Skeletal muscle cell (primary cell): Measurements from ENCODE around the gene SLC9A3.
"Not testable (repeated sequence)": the region's sequence is repeated elsewhere in the genome, so short reads cannot be mapped to it uniquely, and the experiment has no call there.

Source experiments
- DNase-seq: peaks from one replicate; pipeline ENCODE4 v3.0.0-alpha.2; 2010; ENCODE audit warnings: low read depth
- H3K4me3 ChIP-seq: 2 replicates; pipeline ENCODE4 v1.5.1; 2011; ENCODE audit warnings: low read depth, mild to moderate bottlenecking, control low read depth, low read length, moderate library complexity

Gene SLC9A3

DNA sequence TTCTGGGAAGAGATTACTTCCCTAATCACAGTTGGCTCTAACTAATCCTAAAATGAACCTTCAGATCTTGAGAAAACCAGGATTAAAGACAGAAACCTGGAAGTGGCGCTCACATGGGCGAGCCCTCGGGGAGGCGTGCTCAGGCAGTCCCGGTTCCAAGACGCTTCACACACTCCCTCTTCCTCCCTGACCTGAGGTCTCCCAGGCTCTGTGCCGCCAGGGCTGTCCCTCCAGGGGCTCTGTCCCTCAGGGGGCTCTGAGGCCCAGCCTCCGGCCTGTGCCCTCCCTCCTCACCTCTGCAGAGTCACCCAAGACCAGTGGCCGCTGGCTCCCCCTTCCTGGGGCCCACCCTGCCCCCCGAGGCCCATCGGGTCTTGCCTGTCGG lies 10.2 kb downstream of the SLC9A3 start:
- no peak for DNase-seq
- H3K4me3 ChIP-seq: no peak overlapping the region

DNA sequence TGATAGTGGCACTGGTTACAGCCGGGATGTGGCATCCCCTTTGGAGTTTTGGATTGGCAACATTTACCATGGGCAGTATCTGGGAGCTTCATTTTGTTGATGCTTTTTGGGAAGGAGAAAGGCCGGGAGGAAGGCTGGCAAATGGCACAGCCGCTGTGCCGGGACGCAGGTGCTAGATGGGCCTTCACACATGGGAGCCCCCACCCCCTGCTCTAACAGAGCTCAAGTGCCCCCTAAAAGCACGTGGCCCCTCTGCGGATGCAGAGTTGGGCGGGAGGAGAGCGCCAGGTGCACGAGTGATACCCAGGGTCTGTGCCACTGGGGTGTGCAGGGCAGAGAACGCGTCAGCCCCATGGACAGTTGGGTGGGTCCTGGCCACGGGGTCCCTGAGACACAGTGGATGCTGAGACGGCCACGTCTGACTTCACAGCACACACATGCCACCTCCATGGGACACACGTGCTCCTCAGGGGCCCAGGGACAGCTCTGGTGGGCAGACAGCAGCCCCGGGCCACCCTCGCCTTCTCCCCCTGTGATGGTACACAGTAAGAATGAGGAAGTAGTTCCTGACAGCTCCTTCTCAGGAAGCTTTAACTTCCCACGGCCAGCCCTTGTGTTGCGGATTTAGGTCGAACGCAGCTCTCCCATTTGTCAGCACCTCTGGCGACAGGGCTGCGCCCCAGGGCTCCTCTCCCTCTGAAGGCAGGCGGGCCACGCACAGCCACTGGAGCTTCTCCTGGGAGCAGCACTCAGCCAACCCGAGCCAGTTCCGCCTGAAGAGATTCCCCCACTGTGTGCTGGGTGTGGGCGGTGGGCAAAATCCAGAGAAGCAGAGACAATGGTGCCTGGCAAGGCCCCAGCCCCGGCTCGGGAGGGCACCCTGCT lies 10.8 kb downstream of the SLC9A3 start:
- DNase-seq: no peak
- H3K4me3 ChIP-seq: no peak overlapping the region

DNA sequence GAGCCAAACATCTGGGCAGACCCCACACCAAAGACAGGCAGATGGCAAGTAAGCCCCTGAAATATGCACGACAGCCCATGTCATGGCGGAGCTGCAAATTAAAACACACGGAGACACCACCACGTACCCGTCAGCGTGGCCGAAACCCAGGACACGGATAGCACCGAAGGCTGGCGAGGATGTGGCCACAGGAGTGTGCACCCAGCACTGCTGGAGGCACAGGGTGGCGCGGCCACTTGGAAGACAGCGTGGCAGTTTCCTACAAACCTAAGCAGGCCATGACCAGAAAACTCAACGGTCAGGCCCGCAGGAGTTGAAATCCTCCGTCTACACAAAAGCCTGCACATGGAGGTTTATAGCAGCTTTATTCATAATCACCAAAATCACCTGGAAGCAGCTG lies 12.8 kb downstream of the SLC9A3 start:
- no peak for DNase-seq

DNA sequence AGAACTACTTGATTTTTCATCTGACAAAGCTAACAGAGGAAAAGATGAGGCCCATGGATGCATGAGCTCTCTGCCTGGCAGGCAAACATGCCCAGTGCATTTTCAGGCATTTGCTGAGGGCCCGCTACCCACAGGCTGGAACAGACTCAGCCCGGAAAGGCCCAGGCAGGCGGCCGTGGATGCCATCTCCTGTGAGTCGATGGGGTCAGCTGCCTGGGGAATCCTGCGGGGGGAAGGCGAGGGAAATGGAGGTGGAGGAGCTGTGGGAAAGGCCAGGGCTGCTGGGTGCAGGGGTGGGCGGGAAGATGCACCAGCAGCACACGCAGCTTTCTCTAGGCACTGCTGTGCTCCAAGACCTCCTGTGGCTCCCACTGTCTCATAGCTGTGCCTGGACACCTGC lies 13.7 kb downstream of the SLC9A3 start:
- no peak overlapping the region for H3K4me3 ChIP-seq
- no peak for DNase-seq

More for the DNA sequence above, 12.8 kb downstream of the SLC9A3 start:
- no peak overlapping the region for H3K4me3 ChIP-seq

DNA sequence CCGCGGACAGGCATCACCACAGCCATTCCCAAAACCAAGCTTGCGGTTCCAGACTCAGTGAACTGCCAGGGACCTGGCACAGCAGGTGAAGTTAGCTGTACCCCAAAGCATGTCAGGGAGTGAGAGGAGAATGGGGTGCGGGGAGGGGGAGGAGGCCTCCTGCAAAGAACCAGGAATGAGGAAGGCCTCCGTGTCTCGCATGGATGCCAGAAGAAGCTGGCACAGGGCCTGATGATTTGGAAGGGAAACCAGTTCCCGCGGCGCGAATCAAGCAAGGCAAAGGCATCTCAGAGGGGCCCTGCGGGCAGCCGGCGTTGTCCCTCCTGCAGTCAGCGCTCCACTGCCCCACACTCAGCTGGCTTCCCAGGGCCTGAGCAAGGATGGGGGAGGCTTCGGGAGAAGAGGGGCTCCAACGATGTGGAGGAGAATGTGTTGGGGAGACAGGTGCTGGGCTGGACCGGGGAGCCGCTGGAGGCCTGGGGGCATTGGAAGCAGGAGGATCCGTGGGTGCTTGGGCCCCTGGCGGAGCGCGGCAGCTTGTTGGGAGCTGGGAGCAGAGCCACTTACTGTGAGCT lies 14.6 kb downstream of the SLC9A3 start:
- DNase-seq: no peak

DNA sequence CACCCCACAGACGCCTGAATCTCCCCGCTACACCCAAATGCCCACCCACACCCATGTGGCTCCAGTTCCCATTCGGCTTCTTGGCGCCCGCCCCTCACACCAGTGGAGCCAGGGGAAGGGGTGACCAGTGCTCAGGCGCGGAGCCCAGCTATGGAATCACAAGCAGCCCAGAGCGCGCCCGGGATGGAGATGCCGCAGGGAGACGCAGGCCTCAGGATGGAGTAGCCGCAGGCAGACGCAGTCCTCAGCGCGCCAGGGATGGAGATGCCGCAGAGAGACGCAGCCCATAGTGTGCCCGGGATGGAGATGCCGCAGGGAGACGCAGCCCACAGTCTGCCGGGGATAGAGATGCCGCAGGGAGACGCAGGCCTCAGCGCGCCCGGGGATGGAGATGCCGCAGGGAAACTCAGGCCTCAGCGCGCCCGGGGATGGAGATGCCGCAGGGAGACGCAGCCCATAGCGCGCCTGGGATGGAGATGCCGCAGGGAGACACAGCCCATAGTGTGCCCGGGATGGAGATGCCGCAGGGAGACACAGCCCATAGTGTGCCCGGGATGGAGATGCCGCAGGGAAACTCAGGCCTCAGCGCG lies 16.2 kb downstream of the SLC9A3 start:
- DNase-seq, H3K4me3 ChIP-seq: not testable (repeated sequence)

More for the DNA sequence above, 14.6 kb downstream of the SLC9A3 start:
- H3K4me3 ChIP-seq: no peak overlapping the region

DNA sequence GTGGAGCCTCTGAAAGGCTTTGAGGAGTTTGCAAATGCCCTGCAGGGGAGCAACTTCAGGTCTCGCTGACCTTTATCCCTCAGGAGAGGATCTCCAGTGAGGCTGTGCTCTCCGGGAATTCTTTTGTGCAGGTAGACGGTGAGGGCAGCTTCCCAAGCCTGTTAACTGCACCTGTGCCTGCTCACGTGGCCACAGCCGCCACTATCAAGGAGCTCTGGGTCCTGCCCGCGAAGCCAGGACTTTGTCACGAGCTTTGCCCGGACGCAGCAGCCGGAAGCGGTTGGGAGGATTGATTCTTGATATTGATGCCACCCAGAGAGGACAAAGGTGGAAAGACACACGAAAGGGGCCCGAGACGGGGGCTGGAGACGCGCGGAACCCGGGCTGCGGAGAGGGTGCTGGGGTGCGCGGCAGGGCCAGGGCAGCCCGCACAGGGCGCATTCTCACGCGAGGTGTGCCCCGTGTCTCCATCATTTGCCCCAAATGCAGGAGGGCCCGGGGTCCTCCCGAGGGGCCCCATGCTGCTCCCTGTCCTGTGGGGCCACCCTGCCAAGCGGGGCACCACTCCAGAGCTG lies 18.2 kb downstream of the SLC9A3 start:
- no peak overlapping the region for H3K4me3 ChIP-seq
- DNase-seq: no peak

DNA sequence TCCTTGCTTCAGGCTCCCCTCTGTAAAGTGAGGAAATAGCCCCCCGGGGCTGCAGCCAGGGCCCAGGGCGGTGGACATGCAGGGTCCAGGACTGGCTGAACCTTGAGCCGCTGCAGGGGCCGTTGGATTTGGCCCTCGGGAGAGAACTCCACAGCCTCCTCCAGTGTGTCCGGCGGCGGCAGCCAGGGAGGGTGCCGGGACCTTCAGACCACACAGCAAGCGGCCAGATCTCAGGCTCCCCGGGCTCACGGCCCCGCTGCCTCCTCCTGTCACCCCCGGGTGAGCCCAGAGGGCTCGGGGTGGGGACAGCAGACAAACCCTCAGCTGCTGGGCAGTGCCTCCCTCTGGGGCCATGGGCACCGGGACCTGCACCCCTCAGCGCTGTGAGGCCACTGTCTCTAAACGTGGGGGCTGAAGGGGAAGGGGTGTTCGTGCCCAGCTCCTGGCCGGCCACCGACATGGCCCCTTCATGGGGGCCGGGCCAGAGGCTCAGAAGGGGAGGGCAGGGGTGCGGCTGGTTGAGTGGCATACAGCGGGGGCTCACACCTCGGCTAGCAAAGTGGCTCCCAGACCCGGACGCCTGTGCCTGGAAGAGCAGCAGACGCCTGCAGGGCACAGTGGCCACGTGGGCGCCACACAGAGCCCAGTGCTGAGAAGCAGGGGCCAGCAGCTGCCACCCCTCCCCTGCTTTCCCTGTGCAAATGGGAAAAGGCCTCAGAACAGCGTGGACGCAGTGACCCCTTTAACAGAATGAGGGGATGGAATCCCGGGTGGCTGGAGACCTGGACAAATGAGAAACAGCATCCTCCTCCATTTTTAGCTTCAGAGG lies 19.7 kb downstream of the SLC9A3 start:
- no peak overlapping the region for H3K4me3 ChIP-seq

DNA sequence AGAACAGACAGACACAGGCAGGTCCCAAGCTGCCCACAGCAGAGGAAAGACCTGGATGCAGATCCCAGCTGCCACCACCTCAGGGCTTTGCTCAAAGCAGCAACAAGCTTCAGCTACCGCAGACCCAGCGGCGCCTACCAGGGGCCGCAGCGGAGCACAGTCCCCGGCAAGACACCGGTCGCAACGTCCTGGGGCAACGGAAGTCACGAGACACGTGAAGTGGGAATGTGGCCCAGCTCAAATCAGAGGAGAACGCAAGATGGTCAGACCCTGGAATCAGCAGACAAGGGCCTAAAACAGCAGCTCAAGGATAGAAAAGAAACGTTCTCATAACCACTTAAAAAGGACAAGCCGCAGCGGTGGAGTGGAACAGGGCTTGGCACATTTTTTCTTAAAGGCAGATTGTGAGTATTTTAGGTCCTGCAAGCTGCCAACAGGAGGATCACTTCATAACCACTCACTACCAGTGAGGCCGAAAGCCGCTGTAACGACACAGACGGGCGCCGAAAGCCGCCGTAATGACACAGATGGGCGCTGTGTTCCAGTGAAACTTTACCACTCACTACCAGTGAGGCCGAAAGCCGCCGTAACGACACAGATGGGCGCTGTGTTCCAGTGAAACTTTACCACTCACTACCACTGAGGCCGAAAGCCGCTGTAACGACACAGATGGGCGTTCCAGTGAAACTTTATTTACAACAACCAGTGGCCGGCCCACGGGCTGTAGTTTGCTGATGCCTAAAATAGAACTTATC lies 21.7 kb downstream of the SLC9A3 start:
- H3K4me3 ChIP-seq: no peak overlapping the region
- DNase-seq: no peak

More for the DNA sequence above, 19.7 kb downstream of the SLC9A3 start:
- DNase-seq: no peak

DNA sequence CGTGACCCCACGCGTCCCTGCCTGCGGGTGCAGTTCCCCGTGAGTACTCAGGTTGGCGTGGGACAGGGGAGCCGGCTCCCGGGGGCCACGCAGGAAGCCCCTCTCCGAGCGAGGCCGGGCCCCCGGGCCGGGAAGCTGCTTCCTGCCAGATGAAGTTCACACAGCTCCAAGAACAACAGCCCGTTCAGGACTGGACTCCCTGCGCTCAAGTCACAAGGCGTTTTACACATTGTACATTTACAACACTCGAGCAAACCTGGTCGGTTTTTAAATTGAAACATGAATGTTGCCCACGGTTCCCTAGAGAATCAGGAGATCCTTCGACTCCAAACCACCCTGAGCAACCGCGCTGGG lies 22.4 kb downstream of the SLC9A3 start:
- no peak overlapping the region for H3K4me3 ChIP-seq
- DNase-seq: no peak

DNA sequence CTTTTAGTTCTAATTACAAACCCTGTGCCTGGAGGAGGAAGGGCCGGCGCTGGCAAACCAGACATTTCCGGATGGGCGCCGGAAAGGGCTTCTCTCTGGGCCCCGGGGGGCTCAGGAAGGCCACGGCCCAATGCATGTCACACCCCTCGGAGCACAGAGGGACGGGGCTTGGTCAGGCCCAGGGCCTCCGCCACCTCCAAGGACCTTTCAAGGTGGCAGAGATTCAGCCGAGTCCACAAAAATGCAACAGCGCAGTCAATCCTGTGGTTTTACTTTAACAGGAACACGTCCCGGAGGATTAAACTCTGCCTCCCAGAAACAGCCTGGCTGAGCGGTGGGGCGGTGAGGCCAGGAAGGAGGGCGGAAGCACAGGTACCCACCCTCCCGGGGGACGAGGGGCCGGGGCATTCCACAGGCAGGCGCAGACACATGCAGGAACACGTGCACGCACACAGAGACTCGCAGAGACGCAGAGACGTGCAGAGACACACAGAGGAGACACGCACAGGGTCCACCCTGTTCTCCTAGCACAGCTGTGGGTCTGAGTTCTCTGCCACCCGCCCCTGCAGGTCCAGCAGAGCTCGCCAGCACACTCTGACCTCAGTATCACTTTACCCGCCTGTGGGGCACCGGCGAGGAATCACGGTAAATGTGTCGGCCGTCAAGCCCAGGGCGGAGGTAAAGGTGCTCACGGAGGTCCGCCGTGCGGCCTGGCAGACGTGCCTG lies 23.0 kb downstream of the SLC9A3 start:
- DNase-seq: no peak
- H3K4me3 ChIP-seq: no peak overlapping the region

DNA sequence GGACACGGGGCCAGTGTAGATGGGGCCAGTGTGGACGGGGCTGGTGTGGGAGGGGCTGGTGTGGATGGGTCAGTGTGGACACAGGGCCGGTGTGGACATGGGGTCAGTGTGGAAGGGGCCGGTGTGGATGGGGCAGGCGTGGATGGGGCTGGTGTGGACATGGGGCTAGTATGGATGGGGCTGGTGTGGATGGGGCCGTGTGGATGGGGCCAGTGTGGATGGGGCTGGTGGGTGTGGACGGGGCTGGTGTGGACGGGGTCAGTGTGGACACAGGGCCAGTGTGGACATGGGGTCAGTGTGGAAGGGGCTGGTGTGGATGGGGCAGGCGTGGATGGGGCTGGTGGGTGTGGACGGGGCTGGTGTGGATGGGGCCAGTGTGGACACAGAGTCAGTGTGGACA lies 23.8 kb downstream of the SLC9A3 start:
- H3K4me3 ChIP-seq: no peak overlapping the region
- DNase-seq: no peak

DNA sequence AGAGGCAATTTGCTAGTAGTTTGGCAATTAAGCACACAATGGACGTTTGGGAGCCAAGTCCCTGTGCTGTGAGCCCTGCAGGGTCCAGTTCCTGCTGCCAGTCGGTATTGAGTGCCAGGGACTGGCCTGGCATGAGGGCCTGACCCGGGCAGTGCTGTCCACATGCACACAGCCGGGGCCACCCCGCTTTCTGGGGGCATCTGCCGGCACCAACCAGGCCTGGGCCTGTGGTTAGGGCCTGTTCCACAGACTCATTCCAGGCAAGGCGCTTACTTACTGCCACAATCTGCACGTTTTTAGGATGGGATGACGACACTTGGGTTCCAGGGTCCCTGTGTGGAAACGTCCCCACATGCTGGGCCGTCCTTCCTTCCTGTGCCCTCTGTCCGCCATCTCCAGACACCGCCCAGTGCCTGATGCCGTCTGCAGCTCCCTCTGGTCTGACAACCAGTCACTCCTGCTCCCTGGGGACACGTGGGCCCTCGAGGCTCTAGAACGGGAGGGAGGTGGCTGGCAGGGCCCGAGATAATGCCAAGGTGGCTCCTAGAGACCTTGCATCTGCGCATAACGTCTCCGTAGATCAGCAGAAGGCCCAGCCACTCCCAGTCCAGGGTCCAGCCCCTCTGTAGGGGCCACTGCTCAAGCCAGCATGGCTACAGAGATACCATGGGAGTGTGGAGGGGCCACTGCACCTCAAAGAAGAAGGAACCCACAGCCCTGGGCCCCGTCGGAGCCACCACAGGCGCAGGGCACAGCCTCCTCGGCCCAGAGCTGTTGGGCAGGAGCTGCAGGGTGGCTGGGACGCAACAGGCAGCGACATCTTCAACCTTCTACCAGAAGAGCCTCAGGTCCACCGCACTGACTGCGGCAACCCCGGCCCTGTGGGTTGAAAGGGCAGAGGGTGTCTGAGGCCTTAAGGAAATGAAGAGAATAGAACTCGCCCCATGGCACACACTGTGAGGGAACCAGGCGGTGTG lies 24.7 kb downstream of the SLC9A3 start:
- H3K4me3 ChIP-seq: no peak overlapping the region
- no peak for DNase-seq

DNA sequence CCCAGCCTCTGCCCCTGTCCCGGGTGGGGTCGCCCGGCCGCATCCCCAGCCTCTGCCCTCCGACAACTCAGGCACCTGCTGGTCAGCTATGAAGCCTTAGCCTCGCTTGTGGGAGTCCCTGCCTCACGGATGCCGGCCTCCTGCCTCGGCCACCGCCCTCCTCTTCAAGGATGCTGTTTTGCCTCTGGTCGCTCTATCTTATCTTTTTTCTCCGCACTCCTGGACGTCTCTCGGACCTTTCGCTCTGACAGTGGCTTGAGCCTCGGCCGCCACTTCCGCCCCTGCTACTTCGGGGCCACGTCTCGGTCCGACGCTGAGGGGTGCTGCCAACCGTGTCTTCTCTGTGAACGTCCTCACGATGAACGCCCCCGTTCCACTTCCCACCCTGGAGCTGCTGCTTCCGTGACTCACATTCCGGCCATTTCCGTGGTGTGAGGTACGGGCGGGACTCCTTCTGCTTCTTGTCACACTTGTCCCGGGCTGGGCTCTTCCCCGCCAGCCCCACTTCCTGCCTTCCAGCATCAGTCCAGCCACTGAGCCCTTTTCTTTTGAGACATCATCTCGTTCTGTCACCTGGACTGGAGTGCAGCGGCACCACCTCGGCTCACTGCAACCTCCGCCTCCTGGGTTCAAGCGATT lies 26.3 kb downstream of the SLC9A3 start:
- no peak for DNase-seq
- H3K4me3 ChIP-seq: no peak overlapping the region

DNA sequence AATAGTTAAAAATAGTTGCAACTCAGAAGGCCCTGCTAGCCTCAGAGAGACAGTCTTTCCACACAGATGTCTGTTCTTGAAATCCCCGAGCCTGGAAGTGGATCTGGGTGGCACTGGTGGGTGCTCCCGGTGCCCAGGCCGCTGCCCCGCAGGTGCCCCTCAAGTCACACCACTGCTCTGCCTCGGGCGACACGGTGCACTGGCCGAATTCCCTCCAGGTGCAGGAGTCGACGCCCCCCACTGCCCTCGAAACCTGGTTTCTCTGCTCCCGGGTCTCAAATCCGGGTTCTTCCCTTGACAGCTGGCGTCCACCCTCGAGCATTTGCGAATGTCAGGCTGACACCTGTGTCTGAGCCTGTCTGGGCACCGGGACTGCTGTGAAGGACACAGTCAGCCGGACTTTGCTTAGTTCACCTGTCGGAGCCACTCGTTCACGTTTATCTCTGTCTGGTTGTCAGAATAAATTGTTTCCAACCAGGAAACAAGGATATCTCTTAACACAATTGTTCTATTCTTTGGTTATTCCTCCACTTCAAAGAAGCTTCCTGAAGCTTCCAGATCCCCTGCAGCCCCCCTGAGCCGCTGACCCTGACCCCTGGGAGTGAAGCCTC lies 27.1 kb downstream of the SLC9A3 start:
- H3K4me3 ChIP-seq: no peak overlapping the region
- DNase-seq: no peak

DNA sequence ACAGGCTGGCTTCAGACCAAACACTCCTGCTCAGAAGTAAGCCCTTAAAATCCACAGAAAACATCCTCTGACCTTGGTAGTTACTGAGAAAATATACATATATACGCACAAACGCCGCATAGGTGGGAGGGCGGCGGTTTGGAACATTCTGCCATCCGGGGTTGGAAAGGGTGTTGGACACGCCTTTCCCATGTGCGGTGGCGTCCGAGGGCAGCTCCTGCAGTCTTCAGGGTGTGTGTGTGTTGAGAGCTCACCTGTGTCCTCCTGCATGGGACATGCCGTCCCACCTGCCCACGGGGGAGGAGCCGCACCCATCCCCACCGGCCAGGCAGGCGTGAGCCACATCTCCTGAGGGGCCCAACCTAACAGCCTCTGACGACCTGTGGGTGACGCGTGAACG lies 28.2 kb downstream of the SLC9A3 start:
- DNase-seq: no peak
- no peak overlapping the region for H3K4me3 ChIP-seq
